HG03520 (cell line): Measurements from ENCODE around the gene LIME1.
"Not testable (repeated sequence)": the region's sequence is repeated elsewhere in the genome, so short reads cannot be mapped to it uniquely, and the experiment has no call there.

ENCODE experiments used
- ATAC-seq: cut with Tn5 transposase; IDR thresholded peaks from one replicate; pipeline ENCODE4 v1.9.1; 2021; ENCODE audit warnings: mild to moderate bottlenecking, moderate library complexity; ENCODE audit not compliant: unreplicated experiment

The LIME1 gene

GRCh38 chr20:63707558-63708300 is 28.7 kb upstream of the LIME1 start, which contains the start of the genes ARFRP1 and ZGPAT:
TSS of gene ARFRP1 (minus strand) at chr20:63707976. CDS start at chr20:63707091, 885 bp downstream.
TSS of gene ZGPAT (plus strand) at chr20:63708039. CDS start at chr20:63708581, 542 bp downstream.
- peak; percentile 55 for ATAC-seq

DNA sequence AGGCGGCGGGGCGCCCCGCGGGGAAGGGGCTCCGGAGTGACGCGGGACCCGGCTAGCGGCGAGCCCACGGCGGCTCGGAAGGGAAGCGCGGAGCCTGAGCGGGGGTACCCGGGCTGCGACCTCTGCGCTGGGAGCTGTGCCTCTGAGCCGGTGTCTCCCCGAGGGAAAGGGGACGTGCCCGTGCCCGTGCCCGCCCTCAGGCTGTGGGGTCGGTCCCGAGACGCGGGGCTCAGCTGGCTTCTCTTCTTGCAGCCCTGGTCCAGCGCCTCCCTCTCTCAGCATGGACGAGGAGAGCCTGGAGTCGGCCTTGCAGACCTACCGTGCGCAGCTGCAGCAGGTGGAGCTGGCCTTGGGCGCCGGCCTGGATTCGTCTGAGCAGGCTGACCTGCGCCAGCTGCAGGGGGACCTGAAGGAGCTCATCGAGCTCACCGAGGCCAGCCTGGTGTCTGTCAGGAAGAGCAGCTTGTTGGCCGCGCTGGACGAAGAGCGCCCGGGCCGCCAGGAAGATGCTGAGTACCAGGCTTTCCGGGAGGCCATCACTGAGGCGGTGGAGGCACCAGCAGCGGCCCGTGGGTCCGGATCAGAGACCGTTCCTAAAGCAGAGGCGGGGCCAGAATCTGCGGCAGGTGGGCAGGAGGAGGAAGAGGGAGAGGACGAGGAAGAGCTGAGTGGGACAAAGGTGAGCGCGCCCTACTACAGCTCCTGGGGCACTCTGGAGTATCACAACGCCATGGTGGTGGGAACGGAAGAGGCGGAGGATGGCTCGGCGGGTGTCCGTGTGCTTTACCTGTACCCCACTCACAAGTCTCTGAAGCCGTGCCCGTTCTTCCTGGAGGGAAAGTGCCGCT is 27.9 kb upstream of the LIME1 start:
- ATAC-seq: no peak

DNA sequence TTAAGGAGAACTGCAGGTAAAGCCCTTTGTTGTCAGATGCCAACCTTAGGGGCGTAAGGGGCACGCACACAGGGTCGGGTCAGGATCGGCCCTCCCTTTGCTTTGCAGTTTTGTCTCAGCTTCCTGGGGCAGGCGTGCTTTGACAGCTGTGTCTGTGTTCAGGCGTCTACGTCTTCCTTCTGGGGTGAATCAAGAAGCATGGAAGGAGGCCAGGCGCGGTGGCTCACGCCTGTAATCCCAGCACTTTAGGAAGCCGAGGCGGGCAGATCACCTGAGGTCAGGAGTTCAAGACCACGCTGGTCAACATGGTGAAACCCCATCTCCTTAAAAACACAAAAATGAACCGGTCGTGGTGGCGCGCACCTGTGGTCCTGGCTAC is 27.3 kb upstream of the LIME1 start:
- ATAC-seq: no peak

GRCh38 chr20:63711085-63711645 is 25.3 kb upstream of the LIME1 start:
- no peak for ATAC-seq

DNA sequence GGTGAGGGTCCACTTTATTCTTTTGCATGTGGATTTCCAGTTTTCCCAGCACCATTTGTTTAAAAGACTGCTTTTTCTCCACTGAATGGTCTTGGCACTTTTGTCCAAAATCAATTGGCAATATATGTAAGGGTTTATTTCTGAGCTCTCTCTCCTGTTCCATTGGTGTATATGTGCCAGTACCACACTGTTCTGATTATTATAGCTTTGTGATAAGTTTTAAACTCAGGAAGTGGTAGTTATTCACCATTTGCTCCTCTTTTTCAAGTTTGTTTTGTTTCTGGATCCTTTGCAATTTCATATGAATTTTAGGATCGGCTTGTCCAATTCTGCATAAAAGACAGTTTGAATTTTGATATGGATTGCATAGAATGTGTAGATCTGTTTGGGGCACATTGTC is 24.3 kb upstream of the LIME1 start:
- no peak for ATAC-seq

- no peak for ATAC-seq
These were observed 21.6 kb upstream of the LIME1 start for GRCh38 chr20:63714858-63715257.

DNA sequence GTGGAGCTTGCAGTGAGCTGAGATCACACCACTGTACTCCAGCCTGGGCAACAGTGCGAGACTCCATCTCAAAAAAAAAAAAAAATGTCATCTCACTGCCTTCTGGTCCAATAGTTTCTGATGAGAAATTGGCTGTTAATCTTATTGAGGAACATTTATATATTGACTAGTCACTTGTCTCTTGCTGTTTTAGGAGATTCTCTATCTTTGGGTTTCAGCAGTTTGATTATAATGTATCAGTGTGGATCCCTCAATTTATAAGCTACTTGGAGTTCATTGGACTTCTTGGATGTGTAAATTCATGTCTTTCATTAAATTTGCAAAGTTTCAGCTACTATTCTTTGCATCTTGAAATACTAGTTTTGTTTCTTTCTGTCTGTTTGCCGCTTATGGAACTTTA is 17.5 kb upstream of the LIME1 start:
- no peak for ATAC-seq

- ATAC-seq: not testable (repeated sequence)
These were observed 13.4 kb upstream of the LIME1 start for GRCh38 chr20:63722967-63723622.

DNA sequence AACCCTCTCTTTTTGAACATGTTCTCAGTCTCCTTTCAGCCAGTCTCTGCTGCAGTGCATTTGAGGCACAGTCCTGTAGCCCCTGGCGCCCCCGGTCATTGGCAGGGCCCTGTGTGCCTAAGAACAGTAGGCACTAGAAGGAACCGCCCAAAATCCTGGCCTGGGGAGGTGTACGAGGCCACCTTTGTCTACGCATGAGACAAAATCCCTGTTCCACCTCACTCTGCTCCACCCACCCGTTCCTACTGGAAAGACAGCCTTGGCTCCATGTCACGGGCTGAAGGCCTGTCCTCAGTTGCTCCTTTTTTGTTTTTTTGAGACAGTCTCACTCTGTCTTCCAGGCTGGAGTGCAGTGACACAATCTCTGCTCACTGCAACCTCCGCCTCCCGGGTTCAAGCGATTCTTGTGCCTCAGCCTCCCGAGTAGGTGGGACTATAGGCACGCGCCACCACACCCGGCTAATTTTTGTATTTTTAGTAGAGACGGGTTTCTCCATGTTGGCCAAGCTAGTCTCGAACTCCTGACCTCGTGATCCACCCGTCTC is 6.2 kb upstream of the LIME1 start:
- ATAC-seq: not testable (repeated sequence)

- no peak for ATAC-seq
These were observed 5.1 kb upstream of the LIME1 start for GRCh38 chr20:63731410-63731809.

- ATAC-seq: no peak
These were observed 4.1 kb upstream of the LIME1 start for GRCh38 chr20:63732118-63733095.

DNA sequence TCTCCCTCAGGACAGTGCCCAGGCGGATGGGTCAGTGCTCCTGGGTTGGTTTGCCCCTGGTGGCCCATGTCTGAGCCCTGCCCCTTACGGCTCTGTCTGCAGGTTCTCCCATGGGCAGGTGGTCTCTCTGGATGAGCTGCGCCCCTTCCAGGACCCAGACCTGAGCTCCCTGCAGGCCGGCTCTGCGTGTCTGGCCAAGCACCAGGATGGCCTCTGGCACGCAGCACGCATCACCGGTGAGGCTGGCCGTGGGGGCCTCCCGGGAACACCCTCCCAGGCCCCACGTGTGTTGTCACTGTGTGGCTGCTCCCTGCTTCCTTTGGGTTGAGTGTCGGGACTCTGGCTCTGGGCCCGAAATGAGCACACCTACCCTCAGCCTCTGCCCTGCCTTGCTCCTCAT is 3.3 kb upstream of the LIME1 start:
- ATAC-seq: no peak

GRCh38 chr20:63733579-63734081 is 2.8 kb upstream of the LIME1 start:
- ATAC-seq: no peak

DNA sequence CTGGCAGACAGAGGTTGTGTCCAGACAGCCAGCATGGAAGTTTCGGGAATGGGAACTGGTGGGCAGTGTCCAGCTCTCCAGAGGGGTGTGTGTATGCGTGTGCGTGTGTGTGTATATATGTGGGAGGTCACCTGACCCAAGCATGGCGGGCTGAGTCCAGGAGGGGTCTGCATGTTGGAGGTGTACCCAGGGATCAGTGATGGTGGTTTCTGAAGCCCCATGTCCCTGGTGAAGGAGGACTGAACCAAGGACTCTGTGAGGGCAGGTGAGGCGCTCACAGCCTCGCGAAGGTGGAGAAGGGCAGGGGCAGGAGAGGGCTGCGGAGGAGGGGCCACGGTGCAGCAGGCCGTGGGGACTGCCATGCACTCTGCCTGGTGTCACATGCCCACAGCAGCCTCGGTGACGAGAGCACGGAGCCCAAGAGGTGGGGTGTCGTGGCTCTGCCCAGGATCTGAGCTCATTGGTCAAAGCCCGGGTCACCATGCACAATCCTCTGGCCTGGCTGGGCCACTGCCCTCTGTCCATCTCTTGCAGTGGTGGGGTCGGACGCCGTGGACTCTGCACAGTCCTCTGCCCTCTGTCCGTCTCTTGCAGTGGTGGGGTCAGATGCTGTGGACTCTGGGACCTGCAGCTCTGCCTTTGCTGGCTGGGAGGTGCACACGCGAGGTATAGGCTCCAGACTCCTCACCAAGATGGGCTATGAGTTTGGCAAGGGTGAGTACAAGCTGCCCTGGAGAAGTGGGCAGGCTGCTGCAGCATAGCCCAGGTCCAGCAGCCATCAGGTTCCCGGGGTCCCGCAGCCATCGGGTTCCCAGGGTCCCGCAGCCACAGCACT is 2.1 kb upstream of the LIME1 start:
- ATAC-seq: no peak

- no peak for ATAC-seq
These were observed 1.3 kb upstream of the LIME1 start for GRCh38 chr20:63734946-63735858.

DNA sequence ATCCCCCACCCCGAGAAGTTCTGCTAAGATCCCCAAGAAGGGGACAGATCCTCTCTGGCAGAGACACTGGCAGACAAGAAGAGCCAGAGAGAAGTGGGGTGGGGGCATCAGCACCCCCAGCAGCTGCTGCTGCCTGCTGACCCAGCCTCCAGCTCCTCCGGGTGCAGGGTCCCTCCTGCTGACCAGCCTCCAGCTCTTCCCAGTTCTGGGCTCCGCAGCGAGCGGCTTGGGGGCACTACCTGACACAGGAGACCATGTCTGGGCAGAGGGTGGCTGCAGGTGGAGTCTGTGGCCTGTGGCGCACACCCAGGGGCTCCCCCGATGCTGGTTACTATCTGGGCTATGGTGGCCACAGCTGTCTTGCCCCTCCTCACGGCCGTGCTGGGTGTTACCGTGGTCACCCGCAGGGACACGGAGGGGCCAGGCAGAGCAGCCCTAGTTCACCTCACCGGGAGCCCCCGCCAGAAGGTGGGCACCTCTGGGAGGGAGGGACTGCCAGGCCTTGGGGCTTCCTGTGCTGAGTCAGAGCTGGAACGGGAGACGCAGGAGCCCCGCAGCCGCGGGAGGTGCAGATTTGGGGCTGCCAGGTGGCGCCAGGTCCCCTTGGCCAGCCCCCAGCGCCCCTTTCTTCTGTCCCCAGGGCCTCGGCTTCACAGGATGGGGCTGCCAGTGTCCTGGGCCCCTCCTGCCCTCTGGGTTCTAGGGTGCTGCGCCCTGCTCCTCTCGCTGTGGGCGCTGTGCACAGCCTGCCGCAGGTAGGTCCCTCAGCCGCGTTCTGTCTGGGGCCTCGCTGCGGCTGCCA is 630 bp downstream of the LIME1 start:
- ATAC-seq: no peak

DNA sequence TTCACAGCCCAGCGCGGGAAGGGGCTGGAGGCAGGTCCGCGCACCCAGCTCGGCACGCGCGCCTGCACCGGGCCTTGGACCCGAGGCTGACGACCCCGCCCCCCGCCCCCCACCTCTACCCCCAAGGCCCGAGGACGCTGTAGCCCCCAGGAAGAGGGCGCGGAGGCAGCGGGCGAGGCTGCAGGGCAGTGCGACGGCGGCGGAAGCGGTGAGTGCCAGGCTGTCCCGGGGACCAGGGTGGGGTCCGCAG is 1.2 kb downstream of the LIME1 start:
- no peak for ATAC-seq
